Natural killer cell (primary cell): ENCODE results near the gene UBALD2. TPM values are rescaled to one million over a fixed set of nuclear protein-coding genes. Genes with fewer than 3 reads are reported as not detected.

Source experiments
- ATAC-seq, 3 donors: fragments of 150-1000 bp in 2 of 3; fragments of 200-7000 bp in 1 of 3; cut with Tn5 transposase; 1 replicate in 1 of 3; 2 replicates in 2 of 3; pipeline ENCODE4 v1.10.0; 2021; ENCODE audit warnings: mild to moderate bottlenecking in 2 of 3, moderate library complexity in 2 of 3
- DNase-seq, 2 donors: peaks; one replicate each; pipeline versions ENCODE4 v3.0.0 to v3.0.0-alpha.2; 2013 to 2021; ENCODE audit warnings: mixed read lengths in 1 of 2
- H3K27ac ChIP-seq: one replicate; pipeline ENCODE4 v1.5.1; 2013; ENCODE audit warnings: mild to moderate bottlenecking, low read length
- H3K27me3 ChIP-seq: one replicate; pipeline ENCODE4 v1.6.1; 2013; ENCODE audit warnings: low read length; ENCODE audit not compliant: control insufficient read depth, insufficient read depth
- H3K36me3 ChIP-seq: one replicate; pipeline ENCODE4 v1.6.1; 2013; ENCODE audit warnings: low read length; ENCODE audit not compliant: control insufficient read depth, insufficient read depth
- H3K4me1 ChIP-seq: one replicate; pipeline ENCODE4 v1.6.1; 2013; ENCODE audit warnings: low read length; ENCODE audit not compliant: control insufficient read depth, insufficient read depth
- H3K4me3 ChIP-seq: one replicate; pipeline ENCODE4 v1.5.1; 2013; ENCODE audit warnings: low read length
- H3K9me3 ChIP-seq: one replicate; pipeline ENCODE4 v1.6.1; 2013; ENCODE audit warnings: low read length; ENCODE audit not compliant: control insufficient read depth, insufficient read depth
- H3K27ac Mint-ChIP-seq, 2 donors: one replicate each; pipeline ENCODE4 v1.8.0; 2022; ENCODE audit warnings: mild to moderate bottlenecking in 2 of 2, mixed read lengths in 2 of 2, moderate library complexity in 1 of 2
- H3K27me3 Mint-ChIP-seq, 2 donors: one replicate each; pipeline ENCODE4 v1.8.0; 2022; ENCODE audit warnings: low read depth in 2 of 2, mixed read lengths in 2 of 2
- H3K36me3 Mint-ChIP-seq: one replicate; pipeline ENCODE4 v1.8.0; 2022; ENCODE audit warnings: mixed read lengths
- H3K4me1 Mint-ChIP-seq, 2 donors: one replicate each; pipeline ENCODE4 v1.8.0; 2022; ENCODE audit warnings: mixed read lengths in 2 of 2
- H3K4me3 Mint-ChIP-seq: one replicate; pipeline ENCODE4 v1.8.0; 2022; ENCODE audit warnings: mild to moderate bottlenecking, moderate library complexity, mixed read lengths
- H3K9me3 Mint-ChIP-seq, 2 donors: one replicate each; pipeline ENCODE4 v1.8.0; 2022; ENCODE audit warnings: mixed read lengths in 2 of 2
- WGBS: methylation state at CpG from one replicate; pipeline ENCODE4 v1.1.7; 2013; ENCODE audit warnings: missing lambda C conversion rate; ENCODE audit not compliant: insufficient coverage; 5-methylcytosine and 5-hydroxymethylcytosine counted together
- intact Hi-C: fragments of 100-400 bp; cut with micrococcal nuclease; formaldehyde crosslinking; loops from one replicate; pipeline ENCODE4 v1.14.2; 2022
- total RNA-seq, 4 donors: library from RNA; stranded (reverse); fragments of 120-200 nt in 1 of 4; gene quantifications; one replicate each; pipeline versions ENCODE4 v1.2.3 to v1.2.4, GENCODE V29; 2013 to 2022
- TF ChIP-seq, protein P1 (sequence below): fragments of 200-600 bp; IDR thresholded peaks from one replicate; pipeline ENCODE4 v1.8.0; 2022; ENCODE audit warnings: antibody characterized with exemption

Gene UBALD2
- total RNA-seq, 3 donors from 2014 or later (not counting 1 experiment from before 2014, with no cell fraction given), result 171 to 287 (median 189) TPM

DNA sequence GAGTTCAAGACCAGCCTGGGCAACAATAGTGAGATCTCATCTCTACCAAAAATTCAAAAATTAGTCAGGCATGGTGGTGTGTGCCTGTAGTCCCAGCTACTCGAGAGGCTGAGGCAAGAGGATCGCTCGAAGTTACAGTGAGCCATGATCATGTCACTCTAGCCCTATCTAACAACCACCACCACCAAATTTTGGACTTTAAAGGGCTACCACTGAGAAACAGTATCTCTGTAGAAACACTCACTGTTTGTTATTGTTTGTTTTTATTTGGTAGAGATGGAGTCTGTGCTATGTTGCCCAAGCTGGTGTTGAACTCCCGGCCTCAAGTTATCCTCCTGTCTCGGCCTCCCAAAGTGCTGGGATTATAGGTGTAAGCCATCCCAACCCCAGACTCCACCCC lies 1.3 kb upstream of the UBALD2 start:
- peaks cover 63% of the 10 kb centered on the region for H3K4me1 ChIP-seq
- ATAC-seq (no peak), DNase-seq (no peak)
- Mint-ChIP-seq H3K27ac (peak overlapping the region; percentile 99), H3K4me1 (peaks cover 49% of the 10 kb centered on the region in 2 donors), H3K27me3 (no peaks in the 10 kb centered on the region), H3K4me3 (peak overlapping the region; percentile 91), H3K9me3 (no peaks in the 10 kb centered on the region), H3K36me3 (no peaks in the 10 kb centered on the region)
- intact Hi-C loops, result loop anchor here (1.0 to 10.0 kb wide), 7 partner anchors 8 to 1621 kb away; partner anchors contain the start of genes MFSD11, SRSF2 and UNK
- H3K9me3 ChIP-seq, result no peaks in the 10 kb centered on the region
- H3K27ac ChIP-seq, result peak overlapping the region; percentile 75
- no peak overlapping the region for H3K4me3 ChIP-seq
- 80% methylated on average over 3 of the region's 5 CpGs for WGBS
- no peaks in the 10 kb centered on the region for H3K27me3 ChIP-seq
- peaks cover 3% of the 10 kb centered on the region for H3K36me3 ChIP-seq
- TF ChIP-seq, protein P1, sequence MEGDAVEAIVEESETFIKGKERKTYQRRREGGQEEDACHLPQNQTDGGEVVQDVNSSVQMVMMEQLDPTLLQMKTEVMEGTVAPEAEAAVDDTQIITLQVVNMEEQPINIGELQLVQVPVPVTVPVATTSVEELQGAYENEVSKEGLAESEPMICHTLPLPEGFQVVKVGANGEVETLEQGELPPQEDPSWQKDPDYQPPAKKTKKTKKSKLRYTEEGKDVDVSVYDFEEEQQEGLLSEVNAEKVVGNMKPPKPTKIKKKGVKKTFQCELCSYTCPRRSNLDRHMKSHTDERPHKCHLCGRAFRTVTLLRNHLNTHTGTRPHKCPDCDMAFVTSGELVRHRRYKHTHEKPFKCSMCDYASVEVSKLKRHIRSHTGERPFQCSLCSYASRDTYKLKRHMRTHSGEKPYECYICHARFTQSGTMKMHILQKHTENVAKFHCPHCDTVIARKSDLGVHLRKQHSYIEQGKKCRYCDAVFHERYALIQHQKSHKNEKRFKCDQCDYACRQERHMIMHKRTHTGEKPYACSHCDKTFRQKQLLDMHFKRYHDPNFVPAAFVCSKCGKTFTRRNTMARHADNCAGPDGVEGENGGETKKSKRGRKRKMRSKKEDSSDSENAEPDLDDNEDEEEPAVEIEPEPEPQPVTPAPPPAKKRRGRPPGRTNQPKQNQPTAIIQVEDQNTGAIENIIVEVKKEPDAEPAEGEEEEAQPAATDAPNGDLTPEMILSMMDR, result no peak

DNA sequence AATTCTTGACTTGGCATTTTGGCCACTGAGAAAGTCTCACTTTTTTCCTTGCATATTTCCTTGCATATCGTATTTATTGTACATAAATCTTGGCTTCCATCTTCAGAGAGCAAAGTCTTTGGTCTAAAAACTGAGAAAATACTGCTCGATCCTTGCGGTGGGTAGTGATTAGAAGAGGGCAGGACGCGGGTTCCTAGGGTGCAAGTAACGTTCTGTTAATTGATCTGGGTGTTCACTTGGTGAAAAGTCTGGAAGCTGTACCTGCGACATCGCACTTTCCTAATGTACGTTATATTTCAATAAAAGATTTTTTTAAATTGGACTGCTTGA lies 758 bp upstream of the UBALD2 start:
- no peaks in the 10 kb centered on the region for H3K36me3 Mint-ChIP-seq
- WGBS, result 28% methylated on average over 9 of the region's 9 CpGs
- peak overlapping the region; percentile 75 for H3K27ac ChIP-seq
- peaks cover 68% of the 10 kb centered on the region for H3K4me1 ChIP-seq
- peaks cover 8% of the 10 kb centered on the region for H3K36me3 ChIP-seq
- no peaks in the 10 kb centered on the region for H3K9me3 ChIP-seq
- H3K4me3 ChIP-seq, result peak overlapping the region; percentile 19
- intact Hi-C loops, result loop anchor here (1.0 to 10.0 kb wide), 7 partner anchors 8 to 1620 kb away; partner anchors contain the start of genes MFSD11, SRSF2 and UNK
- H3K27me3 Mint-ChIP-seq, result no peaks in the 10 kb centered on the region
- H3K4me1 Mint-ChIP-seq, result peaks cover 54% of the 10 kb centered on the region in 2 donors
- H3K9me3 Mint-ChIP-seq, result no peaks in the 10 kb centered on the region
- peak; percentile 0 to 3 (median 0) for ATAC-seq
- no peak for DNase-seq
- TF ChIP-seq, protein P1, result no peak
- no peaks in the 10 kb centered on the region for H3K27me3 ChIP-seq
- H3K27ac Mint-ChIP-seq, result peak overlapping the region; percentile 99
- H3K4me3 Mint-ChIP-seq, result peak overlapping the region; percentile 91

DNA sequence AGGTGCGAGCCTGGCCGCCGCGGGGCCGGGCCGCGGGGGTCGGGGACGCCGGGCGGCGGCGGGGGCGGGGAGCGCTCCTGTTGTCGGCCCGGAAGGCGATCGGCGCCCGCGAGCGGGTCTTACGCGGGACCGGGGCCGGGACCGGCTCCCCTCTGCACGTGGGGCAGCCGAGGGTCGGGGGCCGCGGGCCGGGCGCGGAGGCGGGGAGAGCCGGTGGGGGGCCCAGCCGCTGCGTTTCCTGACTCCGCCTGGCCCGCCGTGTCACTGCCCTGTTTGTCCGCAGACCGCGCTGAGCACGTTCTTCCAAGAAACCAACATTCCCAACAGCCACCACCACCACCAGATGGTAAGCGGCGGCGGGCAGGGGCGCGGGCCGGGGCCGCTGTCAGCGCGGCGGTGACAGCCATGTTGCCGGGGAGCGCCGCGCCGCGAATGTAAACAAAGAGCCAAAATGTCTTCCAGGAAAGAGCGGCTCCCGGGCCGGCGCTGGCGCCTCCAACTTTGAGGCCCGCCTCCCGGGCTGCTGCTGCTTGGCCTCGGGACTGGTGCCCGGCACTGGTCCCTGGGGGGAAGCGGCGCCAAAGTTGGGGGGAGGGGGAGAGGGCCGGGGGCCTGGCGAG lies 586 bp downstream of the UBALD2 start:
- H3K36me3 Mint-ChIP-seq, result no peaks in the 10 kb centered on the region
- under 1% methylated on average over 76 of the region's 76 CpGs for WGBS
- TF ChIP-seq, protein P1, result no peak
- H3K4me1 ChIP-seq, result peaks cover 80% of the 10 kb centered on the region
- DNase-seq, result peak; percentile 62 to 80
- no peaks in the 10 kb centered on the region for H3K27me3 ChIP-seq
- peaks cover 11% of the 10 kb centered on the region for H3K36me3 ChIP-seq
- H3K4me3 Mint-ChIP-seq, result peak overlapping the region; percentile 94
- ATAC-seq, result no peak
- H3K9me3 Mint-ChIP-seq, result no peaks in the 10 kb centered on the region
- intact Hi-C loops, result loop anchor here (5.0 to 10.0 kb wide), 5 partner anchors 123 to 1619 kb away; partner anchors contain the start of genes FOXJ1, MFSD11, SRSF2 and UNK
- H3K27ac ChIP-seq, result peak overlapping the region; percentile 77
- peak overlapping the region; percentile 61 for H3K4me3 ChIP-seq
- no peaks in the 10 kb centered on the region for H3K27me3 Mint-ChIP-seq
- H3K27ac Mint-ChIP-seq, result peak overlapping the region; percentile 99
- H3K4me1 Mint-ChIP-seq, result peaks cover 60 to 63% of the 10 kb centered on the region in 2 donors
- no peaks in the 10 kb centered on the region for H3K9me3 ChIP-seq
